ENCODE data around the gene CASQ2. TPM values are rescaled to one million over a fixed set of nuclear protein-coding genes. Genes with fewer than 3 reads are reported as not detected.

CASQ2 gene
- polyA plus RNA-seq, 1 of the 3 experiments (the other 2 are of a cell fraction): not detected

GRCh38 chr1:115651391-115651790 lies 117.1 kb downstream of the CASQ2 start (continued):
- TF ChIP-seq PBX3 (IDR thresholded peaks at IDR 0.05) (no peak), RAD21 (IDR thresholded peaks at IDR 0.05; ENCODE audit: low read length) (no peak), CHD2 (IDR thresholded peaks at IDR 0.05; ENCODE audit: low read length, partially characterized antibody) (no peak)

GRCh38 chr1:115650961-115651360 lies 117.6 kb downstream of the CASQ2 start:
- H3K4me2 ChIP-seq: no peak overlapping the region
- ChIA-PET CTCF (no interaction called here), POLR2A (no interaction called here)
- no peak overlapping the region for H3K4me3 ChIP-seq (ENCODE audit: low read depth in 2 of 2, low read length in 1 of 2)
- DNase-seq: no peak
- peaks cover 13 to 31% of the 10 kb centered on the region in 2 experiments; a peak in 3 of 4 replicates for H3K4me1 ChIP-seq (ENCODE audit: control insufficient read depth in 1 of 2, insufficient read depth in 2 of 2, low read depth in 1 of 2, low read length in 1 of 2)
- no peak overlapping the region for H3K27ac ChIP-seq (ENCODE audit: low read depth in 2 of 2, low read length in 1 of 2)
- 100% methylated on average over 1 of the region's 3 CpGs for WGBS (ENCODE audit: low lambda C conversion rate)
- TF ChIP-seq USF2 (IDR thresholded peaks at IDR 0.05; ENCODE audit: borderline replicate concordance, low read depth, low read length) (no peak), RCOR1 (IDR thresholded peaks at IDR 0.05; ENCODE audit: low read length) (no peak), CHD2 (IDR thresholded peaks at IDR 0.05; ENCODE audit: low read length, partially characterized antibody) (no peak), ZBTB33 (IDR thresholded peaks at IDR 0.05; ENCODE audit: borderline replicate concordance, low read depth) (no peak), SIN3A (IDR thresholded peaks at IDR 0.05; ENCODE audit: borderline replicate concordance, low read depth, low read length) (no peak), GATA2 (CRISPR knock-in tag; IDR thresholded peaks at IDR 0.05) (no peak), YY1 (IDR thresholded peaks at IDR 0.05; ENCODE audit: low read depth) (no peak), MAX (IDR thresholded peaks at IDR 0.05; ENCODE audit: low read depth) (no peak), NFIC (IDR thresholded peaks at IDR 0.05; ENCODE audit: borderline replicate concordance) (no peak), EZH2phosphoT487 (IDR thresholded peaks at IDR 0.05; ENCODE audit: borderline replicate concordance, low read depth) (no peak), TCF12 (IDR thresholded peaks at IDR 0.05) (no peak), PBX3 (IDR thresholded peaks at IDR 0.05) (no peak), SMC3 (IDR thresholded peaks at IDR 0.05; ENCODE audit: low read depth, low read length) (no peak), FOXM1 (IDR thresholded peaks at IDR 0.05; ENCODE audit: low read depth) (no peak), MXI1 (IDR thresholded peaks at IDR 0.05; ENCODE audit: low read depth, low read length) (no peak)
- no peak overlapping the region for H2AFZ ChIP-seq (ENCODE audit: low read depth)
- no peaks in the 10 kb centered on the region for H3K9me2 ChIP-seq
- H3K36me3 ChIP-seq (replicated peaks in 1 of 2; ENCODE audit: control insufficient read depth in 1 of 2, insufficient read depth in 2 of 2, low read length in 1 of 2): peaks cover 10% of the 10 kb centered on the region in 2 experiments
- no peaks in the 10 kb centered on the region for H3F3A ChIP-seq (replicated peaks; ENCODE audit: insufficient read depth)
- H3K79me2 ChIP-seq (ENCODE audit: insufficient read depth): peaks cover 58% of the 10 kb centered on the region
- no peaks in the 10 kb centered on the region for H3K27me3 ChIP-seq (ENCODE audit: insufficient read depth)
- no peak overlapping the region for H3K9ac ChIP-seq
- peaks cover 25% of the 10 kb centered on the region; the same call in 1 of the 2 replicates for H4K20me1 ChIP-seq (ENCODE audit: insufficient read depth)
- H3K9me3 ChIP-seq: no peaks in the 10 kb centered on the region

Other genes starting within 250 kb of the CASQ2 start
- gene VANGL1, start 126.7 kb downstream of the CASQ2 start, polyA plus RNA-seq (2012; rRNA removed): 5.4 TPM in 2 replicates
- not detected in 2 replicates for gene NHLH2, start 72.4 kb upstream of the CASQ2 start, polyA plus RNA-seq (2012; rRNA removed)
- gene SLC22A15, start 207.8 kb upstream of the CASQ2 start, polyA plus RNA-seq (2012; rRNA removed): 0.13 and 0.41 TPM in 2 replicates

Data from SK-N-SH (cell line).